ENCODE results near the gene NBEAL2.

NBEAL2 gene

GRCh38 chr3:46978985-46979944 lies at the start of gene NBEAL2:
TSS of gene NBEAL2 (plus strand) at chr3:46979666. CDS start at chr3:46979862, 196 bp downstream.
- peak; percentile 97 for DNase-seq

- no peak for DNase-seq
Observed at GRCh38 chr3:46930166-46930944, 49.1 kb upstream of the NBEAL2 start.

- DNase-seq, result no peak
Observed at GRCh38 chr3:46930945-46931403, 48.5 kb upstream of the NBEAL2 start.

GRCh38 chr3:46931631-46932331 lies 47.7 kb upstream of the NBEAL2 start:
- DNase-seq, result no peak

- no peak for DNase-seq
Observed at GRCh38 chr3:46932455-46933225, 46.8 kb upstream of the NBEAL2 start.

- no peak for DNase-seq
Observed at GRCh38 chr3:46933261-46933660, 46.2 kb upstream of the NBEAL2 start.

- DNase-seq, result no peak
Observed at GRCh38 chr3:46934072-46934471, 45.4 kb upstream of the NBEAL2 start.

- DNase-seq, result no peak
Observed at GRCh38 chr3:46934498-46935167, 44.8 kb upstream of the NBEAL2 start.

GRCh38 chr3:46935168-46935858 lies 44.2 kb upstream of the NBEAL2 start:
- no peak for DNase-seq

GRCh38 chr3:46935989-46936558 lies 43.4 kb upstream of the NBEAL2 start:
- DNase-seq, result no peak

GRCh38 chr3:46936733-46937250 lies 42.7 kb upstream of the NBEAL2 start:
- no peak for DNase-seq

- no peak for DNase-seq
Observed at GRCh38 chr3:46938118-46938517, 41.3 kb upstream of the NBEAL2 start.

- no peak for DNase-seq
Observed at GRCh38 chr3:46939578-46940445, 39.7 kb upstream of the NBEAL2 start.

GRCh38 chr3:46942076-46942475 lies 37.4 kb upstream of the NBEAL2 start:
- DNase-seq, result no peak

GRCh38 chr3:46942481-46943236 lies 36.8 kb upstream of the NBEAL2 start:
- no peak for DNase-seq

- DNase-seq, result no peak
Observed at GRCh38 chr3:46943237-46944187, 36.0 kb upstream of the NBEAL2 start.

GRCh38 chr3:46944191-46944590 lies 35.3 kb upstream of the NBEAL2 start:
- DNase-seq, result no peak
